ENCODE measurements around the gene ACACB. TPM values are rescaled to one million over a fixed set of nuclear protein-coding genes. Genes with fewer than 3 reads are reported as not detected.

ACACB gene
- total and polyA plus RNA-seq, 2 donors from 2014 or later, result 13.8 to 56.8 TPM

DNA sequence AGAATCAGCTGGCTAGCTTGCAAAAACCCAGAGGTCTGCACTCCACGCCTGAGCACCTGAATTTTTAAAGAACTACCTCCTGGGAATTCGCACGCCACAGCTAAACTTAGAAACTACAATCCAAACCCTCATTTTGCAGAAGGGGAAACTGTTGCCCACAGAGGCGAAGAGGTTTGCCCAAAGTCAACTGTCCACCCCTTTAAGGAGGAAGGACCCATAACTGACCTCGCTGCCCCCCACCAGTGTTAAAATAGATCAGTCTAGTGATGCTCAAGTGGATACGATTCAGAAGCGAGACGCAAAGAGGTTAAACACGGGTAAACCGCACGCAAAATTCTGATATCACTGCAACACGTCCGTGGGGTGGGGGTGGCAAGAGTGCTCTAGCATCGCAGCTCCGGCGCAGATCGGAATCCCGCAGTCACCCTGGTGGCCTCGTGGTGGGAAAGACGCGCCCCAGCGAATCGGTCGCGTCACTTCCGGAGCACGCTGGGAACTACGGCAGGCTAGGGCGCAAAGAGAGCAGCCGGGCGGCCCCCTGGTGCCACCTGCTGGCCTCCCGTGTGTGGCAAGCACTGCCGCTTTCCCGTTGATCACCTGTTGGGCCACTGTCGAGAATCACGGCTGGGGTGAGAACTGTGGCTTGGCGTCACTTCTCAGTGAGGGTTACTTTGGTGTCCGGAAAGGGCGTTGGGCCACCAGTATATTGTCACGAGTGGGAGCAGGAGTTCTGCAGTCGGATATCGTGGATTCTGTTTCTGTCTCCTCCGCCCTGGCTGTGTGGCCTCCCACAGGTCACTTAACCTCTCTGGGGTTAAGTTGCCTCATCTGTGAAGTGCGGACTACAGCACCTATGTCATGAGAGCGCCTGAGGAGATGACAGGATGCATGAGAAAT, 23.1 kb upstream of the ACACB start, which contains the start of gene ALKBH2:
Gene ALKBH2 (minus strand): TSS at position 451 of the 897 bp plus-strand sequence. CDS start 686 bp downstream, outside the sequence.
- peaks cover 0 to 3% (median 2%) of the 10 kb centered on the region in 3 donors for H3K36me3 ChIP-seq (ENCODE audit: control insufficient read depth in 2 of 3, insufficient read depth in 3 of 3, low read length in 3 of 3)
- peak within 1 kb of the TSS; percentile 7 to 70 for H3K27ac ChIP-seq (ENCODE audit: low read depth in 2 of 2, low read length in 2 of 2)
- peak within 1 kb of the TSS; percentile 60 to 92 (median 90) for H3K9ac ChIP-seq (ENCODE audit: low read length in 3 of 3)
- DNase-seq (peak; percentile 95 to 98 (median 96)), FAIRE-seq (no peak)
- TF ChIP-seq, protein P1, sequence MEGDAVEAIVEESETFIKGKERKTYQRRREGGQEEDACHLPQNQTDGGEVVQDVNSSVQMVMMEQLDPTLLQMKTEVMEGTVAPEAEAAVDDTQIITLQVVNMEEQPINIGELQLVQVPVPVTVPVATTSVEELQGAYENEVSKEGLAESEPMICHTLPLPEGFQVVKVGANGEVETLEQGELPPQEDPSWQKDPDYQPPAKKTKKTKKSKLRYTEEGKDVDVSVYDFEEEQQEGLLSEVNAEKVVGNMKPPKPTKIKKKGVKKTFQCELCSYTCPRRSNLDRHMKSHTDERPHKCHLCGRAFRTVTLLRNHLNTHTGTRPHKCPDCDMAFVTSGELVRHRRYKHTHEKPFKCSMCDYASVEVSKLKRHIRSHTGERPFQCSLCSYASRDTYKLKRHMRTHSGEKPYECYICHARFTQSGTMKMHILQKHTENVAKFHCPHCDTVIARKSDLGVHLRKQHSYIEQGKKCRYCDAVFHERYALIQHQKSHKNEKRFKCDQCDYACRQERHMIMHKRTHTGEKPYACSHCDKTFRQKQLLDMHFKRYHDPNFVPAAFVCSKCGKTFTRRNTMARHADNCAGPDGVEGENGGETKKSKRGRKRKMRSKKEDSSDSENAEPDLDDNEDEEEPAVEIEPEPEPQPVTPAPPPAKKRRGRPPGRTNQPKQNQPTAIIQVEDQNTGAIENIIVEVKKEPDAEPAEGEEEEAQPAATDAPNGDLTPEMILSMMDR (IDR thresholded peaks at IDR 0.05; ENCODE audit: borderline replicate concordance, extremely low read depth, insufficient read depth), result peak; percentile 95
- peaks cover 4 to 14% (median 6%) of the 10 kb centered on the region in 3 donors for H3K4me1 ChIP-seq (ENCODE audit: control insufficient read depth in 2 of 3, insufficient read depth in 2 of 3, low read depth in 1 of 3, low read length in 3 of 3)
- no peaks in the 10 kb centered on the region for H3K9me3 ChIP-seq (ENCODE audit: control insufficient read depth in 2 of 3, insufficient read depth in 1 of 3, low read length in 3 of 3)
- H3K27me3 ChIP-seq (ENCODE audit: control insufficient read depth, insufficient read depth, low read length), result no peaks in the 10 kb centered on the region
- intact Hi-C loops (cut with DNase I), result no loop called here
- H3K4me3 ChIP-seq (ENCODE audit: low read length in 3 of 3), result peak within 1 kb of the TSS; percentile 72 to 94 (median 93)

GRCh38 chr12:109097140-109097434, 19.3 kb upstream of the ACACB start:
- H3K36me3 ChIP-seq (ENCODE audit: control insufficient read depth in 2 of 3, insufficient read depth in 3 of 3, low read length in 3 of 3), result peaks cover 0 to 14% (median 0%) of the 10 kb centered on the region in 3 donors
- DNase-seq (no peak), FAIRE-seq (no peak)
- no peak overlapping the region for H3K27ac ChIP-seq (ENCODE audit: low read depth in 2 of 2, low read length in 2 of 2)
- TF ChIP-seq, protein P1 (IDR thresholded peaks at IDR 0.05; ENCODE audit: borderline replicate concordance, extremely low read depth, insufficient read depth), result no peak
- H3K9ac ChIP-seq (ENCODE audit: low read length in 3 of 3), result no peak overlapping the region
- peak overlapping the region in 2 of 3 donors; percentile 39 to 41 for H3K4me3 ChIP-seq (ENCODE audit: low read length in 3 of 3)
- no peaks in the 10 kb centered on the region for H3K9me3 ChIP-seq (ENCODE audit: control insufficient read depth in 2 of 3, insufficient read depth in 1 of 3, low read length in 3 of 3)
- H3K27me3 ChIP-seq (ENCODE audit: control insufficient read depth, insufficient read depth, low read length), result no peaks in the 10 kb centered on the region
- H3K4me1 ChIP-seq (ENCODE audit: control insufficient read depth in 2 of 3, insufficient read depth in 2 of 3, low read depth in 1 of 3, low read length in 3 of 3), result peaks cover 7 to 21% (median 20%) of the 10 kb centered on the region in 3 donors
- intact Hi-C loops (cut with DNase I), result no loop called here

GRCh38 chr12:109097435-109098182, 18.8 kb upstream of the ACACB start, which contains the start of gene UNG:
TSS of gene UNG (plus strand) at chr12:109097597. CDS start at chr12:109097680, 83 bp downstream.
- peak within 1 kb of the TSS; percentile 80 to 82 for H3K27ac ChIP-seq (ENCODE audit: low read depth in 2 of 2, low read length in 2 of 2)
- FAIRE-seq (peak; percentile 61), DNase-seq (peak; percentile 98 to 99 (median 99))
- intact Hi-C loops (cut with DNase I), result no loop called here
- H3K4me1 ChIP-seq (ENCODE audit: control insufficient read depth in 2 of 3, insufficient read depth in 2 of 3, low read depth in 1 of 3, low read length in 3 of 3), result peaks cover 6 to 20% (median 18%) of the 10 kb centered on the region in 3 donors
- H3K36me3 ChIP-seq (ENCODE audit: control insufficient read depth in 2 of 3, insufficient read depth in 3 of 3, low read length in 3 of 3), result peaks cover 0 to 19% (median 0%) of the 10 kb centered on the region in 3 donors
- peak within 1 kb of the TSS; percentile 66 to 80 (median 68) for H3K9ac ChIP-seq (ENCODE audit: low read length in 3 of 3)
- H3K9me3 ChIP-seq (ENCODE audit: control insufficient read depth in 2 of 3, insufficient read depth in 1 of 3, low read length in 3 of 3), result no peaks in the 10 kb centered on the region
- TF ChIP-seq, protein P1 (IDR thresholded peaks at IDR 0.05; ENCODE audit: borderline replicate concordance, extremely low read depth, insufficient read depth), result no peak
- no peaks in the 10 kb centered on the region for H3K27me3 ChIP-seq (ENCODE audit: control insufficient read depth, insufficient read depth, low read length)
- H3K4me3 ChIP-seq (ENCODE audit: low read length in 3 of 3), result peak within 1 kb of the TSS; percentile 75 to 91 (median 80)
